HEK293 (cell line): ENCODE data around the gene KIAA0319L.

Experiments used
- CTCF ChIA-PET: fragments of 350-600 bp; formaldehyde crosslinking; extraction: SDS; loops from one replicate; lab custom pipeline; 2021; ENCODE audit warnings: antibody characterized with exemption; lab: Yijun Ruan, JAX
- POLR2A ChIA-PET: fragments of 300-600 bp; formaldehyde crosslinking; extraction: SDS; loops from one replicate; lab custom pipeline; 2020; ENCODE audit warnings: antibody characterized with exemption, inconsistent platforms; lab: Yijun Ruan, JAX
- H3K27ac ChIP-seq: fragments of 200-500 bp; sonication (Bioruptor generic); 2 replicates; pipeline ENCODE4 v1.5.1; 2014; ENCODE audit warnings: low read depth, low read length, control low read depth, inconsistent platforms; ENCODE audit errors: extremely low read depth
- H3K36me3 ChIP-seq, 2 experiments: fragments of 200-500 bp in 1 of 2; sonication (Bioruptor generic) in 1 of 2; 1 replicate in 1 of 2; 2 replicates in 1 of 2; pipeline ENCODE4 v1.5.1; 2014 to 2017; ENCODE audit warnings: inconsistent platforms in 2 of 2, low read length in 2 of 2; ENCODE audit not compliant: control insufficient read depth in 2 of 2, insufficient read depth in 1 of 2
- H3K4me1 ChIP-seq: fragments of 200-500 bp; sonication (Bioruptor generic); 2 replicates; pipeline ENCODE4 v1.5.1; 2014; ENCODE audit warnings: mild to moderate bottlenecking, low read length, inconsistent platforms; ENCODE audit not compliant: control insufficient read depth, insufficient read depth
- H3K4me3 ChIP-seq: 2 replicates; pipeline ENCODE4 v1.5.1; 2011; ENCODE audit warnings: low read depth, mild to moderate bottlenecking, control low read depth, low read length, moderate library complexity
- H3K9me3 ChIP-seq: fragments of 200-500 bp; sonication (Bioruptor generic); 2 replicates; pipeline ENCODE4 v1.5.1; 2014; ENCODE audit warnings: low read depth, low read length, inconsistent platforms; ENCODE audit not compliant: control insufficient read depth, insufficient read depth
- HOXC10 ChIP-seq: sonication (generic); formaldehyde crosslinking; IDR thresholded peaks from 2 replicates; pipeline ENCODE4 v1.8.1; 2023; ENCODE audit warnings: mild to moderate bottlenecking, missing genetic modification reagents
- MEIS1 ChIP-seq: sonication (generic); formaldehyde crosslinking; IDR thresholded peaks from 2 replicates; pipeline ENCODE4 v1.8.1; 2022; ENCODE audit warnings: missing genetic modification reagents, mild to moderate bottlenecking, borderline replicate concordance
- MZF1 ChIP-seq: fragments of 450-650 bp; formaldehyde crosslinking; IDR thresholded peaks from 2 replicates; pipeline ENCODE4 v1.5.1; 2017; ENCODE audit warnings: missing biosample characterization, missing genetic modification characterization, borderline replicate concordance
- PRDM4 ChIP-seq: fragments of 450-650 bp; formaldehyde crosslinking; IDR thresholded peaks from 2 replicates; pipeline ENCODE4 v1.5.1; 2017; ENCODE audit warnings: missing biosample characterization, missing genetic modification characterization
- TCF7L2 ChIP-seq: IDR thresholded peaks from 2 replicates; pipeline ENCODE4 v1.6.1; 2011; ENCODE audit warnings: low read depth, mild to moderate bottlenecking, inconsistent platforms, low read length, moderate library complexity, borderline replicate concordance
- ZBTB26 ChIP-seq: fragments of 450-650 bp; formaldehyde crosslinking; optimal IDR thresholded peaks from 2 replicates; pipeline ENCODE3; 2016; ENCODE audit warnings: missing biosample characterization, mild to moderate bottlenecking, missing genetic modification characterization
- ZBTB49 ChIP-seq: fragments of 450-650 bp; formaldehyde crosslinking; IDR thresholded peaks from 2 replicates; pipeline ENCODE4 v1.5.1; 2016; ENCODE audit warnings: missing biosample characterization, missing genetic modification characterization, low read depth
- ZNF214 ChIP-seq: fragments of 450-650 bp; formaldehyde crosslinking; IDR thresholded peaks from 2 replicates; pipeline ENCODE4 v1.5.1; 2017; ENCODE audit warnings: missing biosample characterization, mild to moderate bottlenecking, missing genetic modification characterization, borderline replicate concordance
- ZNF274 ChIP-seq, 2 experiments: fragments of 200-500 bp in 1 of 2; fragments of 450-650 bp in 1 of 2; sonication (Bioruptor generic) in 1 of 2; formaldehyde crosslinking in 1 of 2; IDR thresholded peaks; 2 replicates each; pipeline versions ENCODE4 v1.5.1 to v1.6.1; 2014 to 2016; ENCODE audit warnings: borderline replicate concordance in 1 of 2, inconsistent platforms in 1 of 2, low read length in 1 of 2, missing biosample characterization in 1 of 2, missing genetic modification characterization in 1 of 2
- ZNF280C ChIP-seq: fragments of 450-650 bp; formaldehyde crosslinking; IDR thresholded peaks from 2 replicates; pipeline ENCODE4 v1.5.1; 2016; ENCODE audit warnings: missing biosample characterization, missing genetic modification characterization
- ZNF311 ChIP-seq: fragments of 450-650 bp; formaldehyde crosslinking; IDR thresholded peaks from 2 replicates; pipeline ENCODE4 v1.5.1; 2017; ENCODE audit warnings: missing biosample characterization, missing genetic modification characterization, borderline replicate concordance
- ZNF48 ChIP-seq: fragments of 450-650 bp; formaldehyde crosslinking; IDR thresholded peaks from 2 replicates; pipeline ENCODE4 v1.5.1; 2016; ENCODE audit warnings: missing biosample characterization, missing genetic modification characterization
- ZNF488 ChIP-seq: fragments of 450-650 bp; formaldehyde crosslinking; IDR thresholded peaks from 2 replicates; pipeline ENCODE4 v1.5.1; 2016; ENCODE audit warnings: missing biosample characterization, missing genetic modification characterization
- ZNF548 ChIP-seq: fragments of 450-650 bp; formaldehyde crosslinking; IDR thresholded peaks from 2 replicates; pipeline ENCODE4 v1.5.1; 2016; ENCODE audit warnings: missing biosample characterization, missing genetic modification characterization
- ZNF621 ChIP-seq: fragments of 450-650 bp; formaldehyde crosslinking; IDR thresholded peaks from 2 replicates; pipeline ENCODE4 v1.5.1; 2017; ENCODE audit warnings: missing biosample characterization, missing genetic modification characterization
- ZNF626 ChIP-seq: fragments of 450-650 bp; sonication (Bioruptor Pico); formaldehyde crosslinking; IDR thresholded peaks from 2 replicates; pipeline ENCODE4 v1.5.1; 2018; ENCODE audit warnings: missing biosample characterization, missing genetic modification characterization, inconsistent platforms
- ZNF658 ChIP-seq: fragments of 450-650 bp; formaldehyde crosslinking; IDR thresholded peaks from 2 replicates; pipeline ENCODE4; 2016; ENCODE audit warnings: missing biosample characterization, missing genetic modification characterization
- ZNF664 ChIP-seq: fragments of 450-650 bp; formaldehyde crosslinking; IDR thresholded peaks from 2 replicates; pipeline ENCODE4 v1.5.1; 2016; ENCODE audit warnings: missing biosample characterization, missing genetic modification characterization
- ZNF704 ChIP-seq: fragments of 450-650 bp; formaldehyde crosslinking; IDR thresholded peaks from 2 replicates; pipeline ENCODE4 v1.5.1; 2016; ENCODE audit warnings: missing biosample characterization, missing genetic modification characterization
- ZNF747 ChIP-seq: fragments of 450-650 bp; formaldehyde crosslinking; IDR thresholded peaks from 2 replicates; pipeline ENCODE4 v1.5.1; 2016; ENCODE audit warnings: missing biosample characterization, missing genetic modification characterization

The KIAA0319L gene

GRCh38 chr1:35557118-35557610, at the start of gene KIAA0319L (continued):
- TF ChIP-seq ZNF274 (IDR thresholded peaks at IDR 0.05; ENCODE audit: low read length) (no peak), ZNF274 (tag by site-specific recombination; IDR thresholded peaks at IDR 0.05; ENCODE audit: borderline replicate concordance) (no peak), ZBTB26 (tag by site-specific recombination) (no peak), ZNF311 (no peak), HOXC10 (CRISPR knock-in tag) (0 out of 2 replicates have a peak, but pooled peaks have one; percentile 65), ZNF704 (tag by site-specific recombination) (no peak), ZBTB49 (tag by site-specific recombination) (no peak)

- H3K36me3 ChIP-seq = peaks cover 47 to 95% of the 10 kb centered on the region in 2 experiments
- CTCF ChIA-PET = interaction anchor here (0.6 to 1.0 kb wide), 3 partner anchors 121 to 739 kb away, joined by 3 to 5 read pairs (median 4); no protein-coding TSS in a partner anchor
- H3K9me3 ChIP-seq = no peaks in the 10 kb centered on the region
- TF ChIP-seq ZNF621 (tag by site-specific recombination) (no peak), ZNF48 (tag by site-specific recombination) (no peak), ZNF311 (no peak), MZF1 (no peak), ZNF747 (tag by site-specific recombination) (no peak), ZNF626 (tag by site-specific recombination) (no peak), ZNF488 (no peak), TCF7L2 (no peak), ZNF548 (no peak), ZNF658 (no peak), ZNF214 (tag by site-specific recombination) (no peak), MEIS1 (CRISPR knock-in tag) (no peak)
- no peak overlapping the region for H3K4me3 ChIP-seq
- no peaks in the 10 kb centered on the region for H3K4me1 ChIP-seq
- no peak overlapping the region for H3K27ac ChIP-seq
- POLR2A ChIA-PET = no interaction called here
Observed at GRCh38 chr1:35605867-35606182, 48.6 kb upstream of the KIAA0319L start.

- H3K27ac ChIP-seq = no peak overlapping the region
- H3K9me3 ChIP-seq = no peaks in the 10 kb centered on the region
- CTCF ChIA-PET = interaction anchor here (0.7 to 1.4 kb wide), 4 partner anchors 32 to 738 kb away, joined by 3 to 5 read pairs (median 4); partner anchors contain the start of gene TFAP2E
- H3K36me3 ChIP-seq = peaks cover 43 to 94% of the 10 kb centered on the region in 2 experiments
- no peaks in the 10 kb centered on the region for H3K4me1 ChIP-seq
- POLR2A ChIA-PET = no interaction called here
- no peak overlapping the region for H3K4me3 ChIP-seq
- TF ChIP-seq ZNF664 (tag by site-specific recombination) (no peak), ZNF704 (tag by site-specific recombination) (no peak), PRDM4 (tag by site-specific recombination) (no peak), ZNF280C (tag by site-specific recombination) (no peak)
Observed at GRCh38 chr1:35605071-35605866, 48.1 kb upstream of the KIAA0319L start.
